RPMI7951 (cell line): ENCODE results near the gene CTU1. TPM values are rescaled to one million over a fixed set of nuclear protein-coding genes. Genes with fewer than 3 reads are reported as not detected.

Source experiments
- DNase-seq: peaks from one replicate; pipeline ENCODE4 v3.0.0-alpha.2; 2012; ENCODE audit warnings: low read depth
- total RNA-seq: library from RNA; depleted of rRNA; stranded (reverse); fragments of >200 nt; shearing (Covaris generic); gene quantifications from 2 replicates; pipeline ENCODE4 v1.2.3, GENCODE V29; 2014

CTU1 gene
- total RNA-seq, 1 experiment from 2014 or later = 3.6 TPM

DNA sequence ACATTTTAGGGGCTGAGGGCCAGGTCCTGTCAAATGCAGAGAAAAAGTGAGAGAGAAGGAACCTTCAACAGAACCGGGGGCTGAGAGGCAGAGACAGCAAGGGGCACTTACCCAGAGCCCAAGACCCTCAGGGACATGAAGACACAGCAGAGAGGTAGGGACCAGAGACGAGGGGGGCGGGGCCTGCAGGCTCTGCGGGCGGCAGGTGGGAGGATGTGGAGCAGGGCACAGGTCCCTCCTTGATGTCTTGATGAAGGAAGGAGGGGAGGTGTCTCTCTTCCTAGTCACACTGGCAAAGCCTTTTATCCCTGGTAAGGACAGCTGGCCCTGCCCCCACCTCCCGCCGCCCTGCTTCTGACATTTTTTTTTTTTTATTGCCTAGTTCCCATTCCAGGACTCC lies 25.6 kb downstream of the CTU1 start, which contains the start of gene KLK14:
Gene KLK14 (minus strand): TSS at position 277 of the 400 bp plus-strand sequence. CDS start 273 bp downstream, at position 4.
- no peak for DNase-seq

DNA sequence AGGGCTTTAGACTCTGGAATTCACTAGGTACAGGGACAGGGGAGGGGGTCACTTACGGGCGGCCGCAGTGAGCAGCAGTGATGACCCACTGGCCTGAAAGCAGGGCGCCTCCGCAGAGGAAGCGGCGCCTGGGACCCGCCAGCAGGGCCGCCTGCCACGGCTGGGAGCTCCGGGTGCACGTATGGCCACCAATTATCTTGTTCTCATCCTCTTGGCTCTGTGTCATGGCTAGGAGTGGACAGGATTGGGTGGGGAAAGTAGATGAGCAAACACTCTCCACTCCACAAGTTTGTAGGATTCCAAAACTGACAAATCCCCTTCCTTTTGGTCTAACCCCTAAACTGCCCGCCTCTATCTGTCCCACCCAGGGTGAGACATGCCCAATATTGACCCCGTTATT lies 26.7 kb downstream of the CTU1 start:
- no peak for DNase-seq

DNA sequence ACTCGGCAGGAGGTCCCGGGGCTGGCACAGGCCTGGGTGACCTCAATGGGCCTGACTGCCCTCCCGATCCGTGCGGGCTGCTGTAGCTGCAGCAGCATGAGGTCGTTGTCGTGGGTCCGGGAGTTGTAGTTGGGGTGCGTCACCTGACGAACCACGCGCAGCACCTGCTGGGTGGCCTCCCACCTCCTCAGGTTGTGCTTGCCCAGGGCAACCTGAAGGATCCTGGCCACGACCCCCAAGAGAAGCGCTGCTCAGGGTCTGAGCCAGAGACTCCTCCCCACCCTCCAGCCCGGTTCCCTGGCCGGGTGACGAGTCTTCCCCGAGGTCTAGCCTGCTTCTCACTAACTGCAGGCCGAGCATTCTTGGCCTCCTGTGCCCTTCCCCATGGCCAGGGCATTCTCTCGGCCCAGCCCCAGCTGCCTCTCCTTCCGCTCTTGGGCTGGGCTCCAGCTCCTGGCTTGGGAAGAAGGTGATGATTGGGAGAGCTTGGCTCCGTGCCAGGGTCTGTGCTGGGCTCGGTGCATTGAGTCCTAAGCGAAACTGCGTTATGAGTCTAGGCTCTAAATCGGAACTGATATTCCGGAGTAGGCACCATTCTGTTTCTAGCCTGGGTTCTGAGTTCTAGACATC lies 28.6 kb downstream of the CTU1 start:
- no peak for DNase-seq

DNA sequence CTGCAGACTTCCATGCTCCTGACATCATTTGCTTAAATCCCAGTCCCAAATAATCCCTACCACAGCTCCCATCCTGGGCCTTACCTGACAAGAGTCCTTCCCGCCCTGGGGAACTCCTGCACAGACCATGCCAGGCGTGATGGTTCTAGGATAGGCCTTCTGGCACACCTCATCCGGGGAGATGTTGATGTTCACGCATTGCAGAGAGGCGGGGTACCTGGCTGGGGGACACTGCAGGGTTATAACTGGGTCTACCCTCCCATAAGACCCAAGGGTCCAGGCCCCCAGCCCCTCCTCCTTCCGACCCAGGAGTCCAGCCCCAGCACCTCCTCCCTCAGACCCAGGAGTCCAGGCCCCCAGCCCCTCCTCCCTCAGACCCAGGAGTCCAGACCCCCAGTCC lies 29.5 kb downstream of the CTU1 start:
- no peak for DNase-seq

DNA sequence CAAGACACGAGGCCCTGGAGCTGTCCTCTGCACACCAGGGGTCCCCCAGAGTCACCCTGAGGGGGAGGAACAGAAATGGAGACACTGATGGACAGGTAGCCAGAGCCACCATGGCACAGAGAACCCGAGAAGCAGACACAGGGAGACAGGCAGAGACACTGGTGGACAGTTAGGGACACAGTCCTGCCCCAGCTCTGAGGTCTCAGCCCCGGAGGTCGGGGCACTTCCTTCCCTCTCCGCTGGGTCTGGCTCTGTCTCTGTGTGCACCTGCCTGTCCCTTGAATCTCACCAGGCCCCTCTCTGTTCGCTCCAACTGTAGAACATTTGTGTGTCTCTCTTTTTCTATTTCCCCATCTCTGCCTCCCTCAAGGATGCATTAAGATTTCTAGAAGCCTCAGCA lies 30.1 kb downstream of the CTU1 start:
- DNase-seq = no peak

DNA sequence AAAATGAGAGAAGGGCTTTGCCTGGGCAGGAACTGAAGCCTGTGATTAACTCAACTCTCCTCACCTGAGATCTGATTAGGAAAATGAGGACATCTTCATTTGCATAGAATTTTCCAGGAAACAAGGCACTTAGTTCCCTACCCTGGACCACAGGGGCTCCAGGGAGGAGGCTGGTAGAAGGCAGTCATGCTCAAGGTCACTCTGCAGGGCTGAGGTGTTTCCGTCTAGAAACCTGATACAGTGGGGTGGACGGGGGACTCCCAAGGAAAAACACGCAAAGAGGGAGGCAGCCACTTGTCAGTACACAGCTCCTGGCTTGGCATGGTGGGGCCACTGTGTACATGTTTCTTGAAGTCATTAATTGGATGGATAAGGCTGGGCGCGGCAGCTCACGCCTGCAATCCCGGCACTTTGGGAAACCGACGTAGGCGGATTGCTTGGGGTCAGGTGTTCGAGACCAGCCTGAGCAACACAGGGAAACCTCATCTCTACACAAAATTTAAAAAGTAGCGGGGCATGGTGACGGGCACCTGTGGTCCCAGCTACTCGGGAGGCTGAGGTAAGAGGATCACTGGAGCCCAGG lies 31.5 kb downstream of the CTU1 start:
- DNase-seq = no peak

DNA sequence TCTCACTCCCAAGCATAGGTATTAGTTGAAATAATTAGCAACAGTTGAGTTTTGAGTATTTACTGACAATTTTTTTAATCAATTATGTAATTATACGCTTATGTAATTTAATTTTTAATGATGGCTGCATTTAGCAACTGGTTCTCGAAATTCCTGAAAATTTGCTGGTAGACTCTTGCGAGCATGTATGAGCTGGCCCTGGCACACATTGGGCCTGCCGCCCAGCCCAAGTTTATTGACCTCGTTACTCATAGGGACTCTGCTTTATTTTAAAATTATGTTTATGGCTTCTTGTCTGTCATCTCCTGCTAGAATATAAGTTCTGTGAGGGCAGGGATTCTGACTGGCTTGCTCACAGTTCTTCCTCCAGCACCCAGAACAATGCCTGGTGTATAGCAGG lies 32.2 kb downstream of the CTU1 start:
- no peak for DNase-seq

DNA sequence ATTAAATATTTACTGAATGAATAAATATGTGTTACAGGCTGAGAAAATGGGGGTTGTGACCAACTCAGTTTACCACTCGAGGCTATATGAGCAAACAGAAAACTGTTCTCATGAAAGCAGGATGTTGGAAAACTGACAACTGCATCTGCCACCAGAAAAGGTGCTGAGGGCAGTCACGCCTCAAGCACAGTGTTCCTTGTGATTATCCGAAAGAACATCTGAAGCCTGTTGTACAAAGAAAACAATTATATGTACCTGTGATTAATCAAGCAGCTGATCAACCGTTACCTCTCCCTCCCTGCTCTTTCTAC lies 37.2 kb downstream of the CTU1 start:
- DNase-seq = no peak

DNA sequence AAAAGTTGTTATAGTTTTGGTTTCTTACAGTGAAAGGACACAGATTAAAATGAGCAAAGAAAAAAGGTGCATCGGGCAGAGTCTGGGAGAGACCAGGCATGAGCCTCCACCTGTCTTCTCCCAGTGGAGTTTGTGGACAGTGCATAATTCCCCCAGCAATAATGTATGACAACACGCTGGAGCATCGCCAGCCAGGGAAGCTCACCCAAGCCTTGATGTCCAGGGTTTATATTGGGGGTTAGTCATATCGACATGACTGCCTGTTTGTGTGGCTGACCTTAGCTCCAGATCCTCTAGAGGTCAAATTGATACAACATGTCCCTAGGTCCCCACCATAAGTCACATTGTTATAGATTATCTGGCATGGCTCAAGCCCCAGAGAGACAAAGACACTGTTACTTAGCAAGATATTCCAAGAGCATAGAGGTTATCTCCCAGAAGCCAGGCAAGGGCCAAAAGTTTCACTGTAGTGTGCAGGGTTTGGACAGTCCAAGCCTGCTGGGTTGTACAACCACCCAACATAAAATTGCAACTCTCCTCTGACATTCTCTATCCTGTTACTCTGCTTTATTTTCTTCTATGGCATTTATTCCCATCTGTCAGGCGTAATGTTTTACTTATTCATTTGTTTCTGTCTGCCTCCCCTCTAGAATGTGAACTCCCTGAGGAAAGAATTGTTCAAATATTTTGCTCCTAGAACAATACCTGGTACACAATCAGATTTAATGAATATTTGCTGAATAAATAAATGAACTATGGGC lies 37.7 kb downstream of the CTU1 start:
- DNase-seq = no peak

DNA sequence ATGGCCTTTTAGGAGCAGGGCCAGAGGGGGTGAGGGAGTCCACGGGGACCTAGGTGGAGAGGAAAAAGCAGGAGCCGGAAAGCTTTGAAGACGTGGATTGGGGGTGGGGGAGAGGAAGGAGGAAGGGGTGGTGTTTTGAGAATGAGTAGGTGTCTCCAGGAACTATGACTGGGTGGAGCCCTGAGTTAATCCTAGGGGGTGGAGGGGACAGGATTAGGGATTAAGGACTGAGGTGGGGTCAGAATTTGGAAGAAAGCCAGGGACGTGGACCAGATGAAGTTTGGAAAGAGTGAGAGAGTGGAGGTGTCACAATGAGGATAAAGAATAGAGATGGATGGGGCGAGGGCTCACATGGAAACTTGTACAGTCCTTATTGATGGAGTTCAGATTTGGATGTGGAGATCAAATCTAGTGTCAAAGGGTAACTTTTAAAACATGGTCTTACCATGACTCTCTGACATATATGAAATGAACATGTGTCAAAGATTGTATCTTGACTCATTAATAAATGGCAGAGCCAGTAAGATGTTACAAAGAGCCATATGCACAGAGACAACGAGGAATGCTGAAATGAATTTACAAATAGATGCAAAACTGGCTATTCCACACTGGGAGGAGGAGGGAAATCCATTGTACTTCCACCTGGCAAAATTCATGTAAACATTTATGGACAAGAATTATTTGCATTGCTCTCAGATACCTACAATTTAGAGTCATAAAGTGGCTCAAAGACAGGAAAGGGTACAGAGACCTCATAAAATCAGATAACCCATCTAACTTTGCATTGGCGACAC lies 41.6 kb downstream of the CTU1 start:
- no peak for DNase-seq

DNA sequence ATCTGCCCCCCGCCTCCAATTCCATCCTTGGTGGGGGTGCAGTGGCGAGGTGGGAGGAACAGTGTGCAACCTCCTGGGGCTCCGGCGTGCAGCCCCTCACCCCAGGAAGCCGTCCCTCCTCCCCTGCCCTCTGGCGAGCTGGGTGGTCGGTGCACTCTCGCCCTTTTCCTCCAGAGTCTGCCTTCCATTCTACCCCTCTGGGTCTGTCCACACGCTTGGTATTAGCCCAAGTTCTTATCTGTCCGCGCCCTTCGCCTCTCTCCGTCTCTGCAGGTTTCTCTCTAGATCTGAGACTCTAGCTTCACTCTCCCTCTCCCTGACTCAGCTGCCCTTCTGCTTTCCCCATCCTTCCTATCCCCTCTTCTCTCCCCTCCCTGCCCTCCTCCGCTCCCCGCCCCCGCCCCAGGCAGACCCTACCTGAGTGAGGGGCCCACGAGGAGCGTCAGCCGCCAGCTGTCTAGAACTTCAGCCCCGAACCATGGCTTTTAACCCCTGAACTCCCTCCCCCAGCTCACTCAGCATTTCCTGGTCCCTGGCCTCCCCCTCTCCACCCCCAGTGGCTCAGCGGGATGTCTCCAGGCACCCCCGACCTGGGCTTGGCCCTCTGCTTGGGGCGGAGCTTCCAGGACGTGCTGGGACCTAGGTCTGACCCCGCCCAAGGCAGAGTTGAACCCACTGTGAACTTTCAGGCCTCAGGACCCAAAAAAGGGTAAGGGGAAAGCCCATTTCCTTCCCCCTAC lies 42.8 kb downstream of the CTU1 start:
- DNase-seq = no peak

DNA sequence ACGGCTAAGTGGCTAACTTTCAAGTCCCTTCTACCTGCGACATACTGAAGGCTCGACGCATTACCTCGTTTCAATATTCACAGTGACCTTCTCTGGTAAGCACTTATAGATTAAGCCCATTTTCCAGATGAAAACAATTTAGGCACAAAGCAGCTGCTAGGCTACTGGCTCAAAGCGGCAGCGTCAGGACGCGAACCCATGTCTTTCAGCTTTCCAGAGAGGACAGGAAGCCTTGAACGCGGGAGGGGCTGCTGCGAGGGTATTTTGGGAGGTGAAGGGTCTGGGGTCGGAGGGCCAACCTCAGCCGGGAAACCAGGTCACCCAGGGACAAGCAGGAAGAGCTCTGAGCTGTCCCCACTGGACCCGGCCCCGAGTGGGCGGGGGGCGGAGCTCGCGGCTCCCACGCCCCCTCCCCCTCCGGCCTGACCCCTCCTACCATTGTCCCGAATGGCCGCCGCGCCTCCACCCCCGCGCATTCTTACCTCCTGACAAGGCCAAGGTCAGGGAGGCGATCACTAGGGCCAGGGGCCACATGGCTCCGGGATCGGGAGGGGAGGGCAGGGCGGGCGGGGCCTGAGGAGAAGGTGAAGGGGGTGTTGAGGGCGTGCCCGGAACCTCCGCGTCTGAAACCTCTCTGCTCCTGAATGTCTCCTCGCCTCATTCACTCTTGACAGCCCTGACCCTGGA lies 43.5 kb downstream of the CTU1 start, which contains the start of gene KLK13:
Gene KLK13 (minus strand): TSS at position 559 of the 687 bp plus-strand sequence. CDS start 25 bp downstream, at position 534.
- no peak for DNase-seq

DNA sequence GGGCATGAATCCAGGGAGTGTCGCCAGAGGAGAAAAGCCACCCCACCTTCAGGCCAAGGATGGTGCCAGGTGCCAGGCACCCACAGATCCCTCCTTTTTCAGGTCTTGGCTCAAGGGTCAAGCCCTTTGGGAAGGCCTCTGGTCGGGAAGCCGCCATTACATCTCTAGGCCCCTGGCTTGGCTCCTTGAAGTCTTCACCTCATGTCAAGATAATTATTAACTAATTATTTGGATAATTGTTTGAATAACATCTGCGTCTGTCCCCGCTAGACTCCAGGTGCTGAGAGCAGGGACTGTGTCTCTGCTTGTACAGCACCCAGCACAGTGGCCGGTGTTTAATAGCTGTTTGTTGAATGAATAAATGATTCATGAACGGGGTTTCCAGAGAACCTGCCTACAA lies 44.5 kb downstream of the CTU1 start:
- no peak for DNase-seq

DNA sequence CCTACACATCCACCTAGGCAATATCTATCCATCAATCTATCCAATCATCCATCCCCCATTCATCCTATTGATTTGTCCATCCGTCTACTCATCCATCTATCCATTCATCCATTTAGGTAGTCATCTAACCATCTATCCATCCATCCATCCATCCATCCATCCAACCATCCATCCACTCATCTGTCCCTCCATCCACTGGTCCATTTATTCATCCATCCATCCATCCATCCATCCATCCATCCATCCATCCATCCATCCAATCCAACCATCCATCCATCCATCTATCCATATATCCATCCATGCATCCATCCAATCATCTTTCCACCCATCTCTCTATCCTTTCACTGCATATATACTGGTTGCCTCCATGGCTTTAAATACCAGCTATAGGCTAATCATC lies 47.2 kb downstream of the CTU1 start:
- no peak for DNase-seq

DNA sequence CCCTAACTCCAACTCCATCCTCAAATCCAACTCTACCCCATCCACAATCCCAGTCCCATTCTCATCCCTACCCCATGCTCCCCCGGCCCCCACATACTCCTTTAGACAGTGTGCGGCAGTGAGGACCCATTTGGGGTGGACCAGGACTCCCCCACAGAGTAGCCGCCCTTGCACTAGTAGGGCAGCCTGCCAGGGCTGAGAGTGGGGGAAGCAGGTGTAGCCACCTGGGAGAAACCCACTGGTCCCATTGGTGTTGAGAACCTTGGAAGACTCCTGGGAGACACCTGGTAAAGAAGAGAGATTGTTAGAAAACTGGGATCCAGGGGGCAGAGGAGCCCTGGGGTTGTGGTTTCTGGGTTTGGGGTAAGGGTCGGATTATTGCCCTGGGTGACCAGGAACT lies 47.9 kb downstream of the CTU1 start:
- DNase-seq = no peak

DNA sequence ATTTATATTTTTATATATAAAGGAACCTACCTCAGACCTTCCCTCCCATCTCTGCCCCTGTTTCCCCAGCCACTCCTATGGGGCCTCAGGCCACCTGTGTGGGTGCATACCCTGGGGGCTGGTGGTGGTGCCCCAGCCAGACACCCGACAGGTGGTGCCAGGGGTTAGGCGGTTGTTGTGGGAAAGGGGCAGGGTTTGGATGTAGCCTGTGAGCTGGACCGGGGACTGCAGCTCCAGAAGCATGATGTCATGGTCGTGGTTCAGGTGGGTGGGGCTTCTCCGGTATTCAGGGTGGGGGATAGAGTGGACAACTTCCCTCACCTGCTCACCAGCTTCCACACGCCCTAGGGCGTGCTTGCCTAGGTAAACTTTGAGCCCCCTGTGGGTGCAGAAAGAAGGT lies 48.5 kb downstream of the CTU1 start:
- no peak for DNase-seq

DNA sequence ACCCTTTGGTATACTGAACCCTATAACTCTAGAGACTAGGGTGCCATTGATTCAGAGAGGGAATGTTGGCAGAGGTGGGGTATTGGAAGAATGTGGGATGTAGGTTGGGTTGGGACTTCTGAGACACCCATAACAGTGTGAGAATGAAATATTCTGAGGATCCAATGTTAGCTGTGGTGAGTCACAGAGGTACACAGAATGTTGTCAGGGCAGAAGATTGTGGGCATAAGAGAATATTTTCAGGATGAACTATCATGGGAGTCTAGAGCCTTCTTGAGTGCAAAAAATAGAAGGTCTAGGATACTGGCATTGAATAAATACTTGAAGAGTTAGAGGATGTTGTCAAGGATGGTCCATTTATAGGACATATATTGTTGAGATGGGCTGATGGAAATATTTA lies 52.3 kb downstream of the CTU1 start:
- no peak for DNase-seq
